Thyroid gland (tissue), 4 donors: Measurements from ENCODE around the gene SMKR1. TPM values are rescaled to one million over a fixed set of nuclear protein-coding genes. Genes with fewer than 3 reads are reported as not detected.

ENCODE experiments used
- DNase-seq, 2 donors: peaks; one replicate each; pipeline ENCODE4 v3.0.0-alpha.2; 2019
- H3K27ac ChIP-seq, 3 donors: fragments of 200-600 bp; sonication (generic); 1 replicate in 2 of 3; 2 replicates in 1 of 3; pipeline ENCODE4 v1.5.1; 2016 to 2019; ENCODE audit warnings: mild to moderate bottlenecking in 1 of 3, moderate library complexity in 1 of 3
- H3K27me3 ChIP-seq: fragments of 200-600 bp; sonication (generic); one replicate; pipeline ENCODE4 v1.5.1; 2019
- H3K36me3 ChIP-seq, 2 donors: fragments of 200-600 bp; sonication (generic); one replicate each; pipeline ENCODE4 v1.5.1; 2016 to 2019
- H3K4me1 ChIP-seq, 2 donors: fragments of 200-600 bp; sonication (generic); one replicate each; pipeline ENCODE4 v1.5.1; 2017 to 2019
- H3K4me3 ChIP-seq, 3 donors: fragments of 200-600 bp; sonication (generic); replicated peaks in 1 of 3; 1 replicate in 2 of 3; 2 replicates in 1 of 3; pipeline ENCODE4 v1.5.1; 2016; ENCODE audit warnings: mild to moderate bottlenecking in 1 of 3
- H3K9me3 ChIP-seq: fragments of 200-600 bp; sonication (generic); one replicate; pipeline ENCODE4 v1.5.1; 2017
- POLR2A ChIP-seq, 2 donors: fragments of 450-650 bp; IDR thresholded peaks; one replicate each; pipeline ENCODE4 v1.6.1; 2017; ENCODE audit warnings: antibody characterized with exemption in 2 of 2, mild to moderate bottlenecking in 2 of 2, moderate library complexity in 1 of 2
- WGBS, 2 donors: methylation state at CpG; one replicate each; pipeline ENCODE4 v1.1.5; 2017; 5-methylcytosine and 5-hydroxymethylcytosine counted together
- intact Hi-C: fragments of 100-400 bp; cut with DNase I; formaldehyde crosslinking; loops from one replicate; pipeline ENCODE4 v1.15.1; 2023
- total RNA-seq, 4 donors: library from RNA; depleted of rRNA; stranded (reverse); fragments of >200 nt; gene quantifications; one replicate each; pipeline ENCODE4 v1.2.3, GENCODE V29; 2016
- TF ChIP-seq, protein P1 (sequence below), 6 experiments: fragments of 200-600 bp in 3 of 6; fragments of 450-650 bp in 3 of 6; sonication (generic) in 3 of 6; IDR thresholded peaks; one replicate each; pipeline ENCODE4 v1.5.1; 2016 to 2019; ENCODE audit warnings: antibody characterized with exemption in 6 of 6, mild to moderate bottlenecking in 2 of 6, inconsistent platforms in 1 of 6, moderate library complexity in 1 of 6

SMKR1 gene
- total RNA-seq, 4 donors from 2014 or later: 0.56 to 2.7 (median 1.1) TPM

DNA sequence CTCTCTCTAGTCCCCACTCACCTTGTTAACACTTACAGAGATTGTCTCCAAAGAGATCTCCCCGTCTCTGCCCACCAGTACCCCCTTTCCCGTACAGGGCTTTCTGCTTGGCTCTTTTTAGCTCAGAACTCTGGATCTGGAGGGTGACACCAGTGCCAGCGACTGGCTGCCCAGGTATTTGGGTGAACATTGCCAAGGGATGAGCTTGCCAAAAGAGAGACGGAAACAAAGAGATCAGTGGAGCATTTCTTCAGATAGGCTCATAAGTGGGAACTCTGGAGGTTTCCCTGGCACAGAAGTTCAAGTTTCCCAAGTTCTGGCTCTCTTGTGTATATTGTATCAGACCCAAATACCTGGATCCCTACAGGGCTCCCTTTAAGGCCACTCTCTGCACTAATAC is 38.1 kb upstream of the SMKR1 start:
- peaks cover 7 to 8% of the 10 kb centered on the region in 2 donors for H3K4me1 ChIP-seq
- H3K9me3 ChIP-seq: no peaks in the 10 kb centered on the region
- H3K27ac ChIP-seq: no peak overlapping the region
- DNase-seq: peak; percentile 15 to 28
- TF ChIP-seq, protein P1, sequence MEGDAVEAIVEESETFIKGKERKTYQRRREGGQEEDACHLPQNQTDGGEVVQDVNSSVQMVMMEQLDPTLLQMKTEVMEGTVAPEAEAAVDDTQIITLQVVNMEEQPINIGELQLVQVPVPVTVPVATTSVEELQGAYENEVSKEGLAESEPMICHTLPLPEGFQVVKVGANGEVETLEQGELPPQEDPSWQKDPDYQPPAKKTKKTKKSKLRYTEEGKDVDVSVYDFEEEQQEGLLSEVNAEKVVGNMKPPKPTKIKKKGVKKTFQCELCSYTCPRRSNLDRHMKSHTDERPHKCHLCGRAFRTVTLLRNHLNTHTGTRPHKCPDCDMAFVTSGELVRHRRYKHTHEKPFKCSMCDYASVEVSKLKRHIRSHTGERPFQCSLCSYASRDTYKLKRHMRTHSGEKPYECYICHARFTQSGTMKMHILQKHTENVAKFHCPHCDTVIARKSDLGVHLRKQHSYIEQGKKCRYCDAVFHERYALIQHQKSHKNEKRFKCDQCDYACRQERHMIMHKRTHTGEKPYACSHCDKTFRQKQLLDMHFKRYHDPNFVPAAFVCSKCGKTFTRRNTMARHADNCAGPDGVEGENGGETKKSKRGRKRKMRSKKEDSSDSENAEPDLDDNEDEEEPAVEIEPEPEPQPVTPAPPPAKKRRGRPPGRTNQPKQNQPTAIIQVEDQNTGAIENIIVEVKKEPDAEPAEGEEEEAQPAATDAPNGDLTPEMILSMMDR (IDR thresholded peaks at IDR 0.05): no peak
- no peak for TF ChIP-seq POLR2A (IDR thresholded peaks at IDR 0.05)
- no peaks in the 10 kb centered on the region for H3K27me3 ChIP-seq
- WGBS, 2 donors: 62 to 63% methylated on average over 4 of the region's 4 CpGs
- no peak overlapping the region for H3K4me3 ChIP-seq
- no peaks in the 10 kb centered on the region for H3K36me3 ChIP-seq
- intact Hi-C loops: loop anchor here (10.0 kb wide), 1 partner anchor 109 kb away; no protein-coding TSS in a partner anchor

DNA sequence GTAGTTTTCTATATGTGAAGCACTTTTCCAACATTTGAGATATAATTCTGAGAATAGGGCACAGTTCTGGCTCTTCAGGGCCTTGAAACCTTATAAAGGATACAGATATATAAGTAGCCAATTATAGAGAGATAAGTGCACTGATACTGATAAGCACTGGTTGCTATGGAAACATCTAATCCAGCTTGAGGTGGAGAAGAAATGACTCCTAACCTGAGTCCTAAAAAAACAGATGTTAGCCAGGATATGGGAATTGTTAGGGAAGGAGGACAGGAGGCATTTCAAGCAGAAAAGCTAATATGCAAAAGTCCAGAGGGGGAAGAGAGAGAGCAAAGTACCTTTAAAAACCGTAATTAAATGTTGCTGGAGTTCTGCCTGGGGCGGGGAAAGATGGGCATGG is 37.3 kb upstream of the SMKR1 start:
- Histone ChIP-seq H3K4me3 (no peak overlapping the region), H3K36me3 (no peaks in the 10 kb centered on the region), H3K4me1 (peaks cover 8% of the 10 kb centered on the region in 2 donors), H3K9me3 (no peaks in the 10 kb centered on the region), H3K27me3 (no peaks in the 10 kb centered on the region), H3K27ac (no peak overlapping the region)
- intact Hi-C loops: loop anchor here (10.0 kb wide), 1 partner anchor 110 kb away; no protein-coding TSS in a partner anchor
- DNase-seq: no peak
- WGBS, 2 donors: 74 to 79% methylated on average over 2 of the region's 2 CpGs
- TF ChIP-seq, protein P1 (IDR thresholded peaks at IDR 0.05): no peak
- no peak for TF ChIP-seq POLR2A (IDR thresholded peaks at IDR 0.05)

DNA sequence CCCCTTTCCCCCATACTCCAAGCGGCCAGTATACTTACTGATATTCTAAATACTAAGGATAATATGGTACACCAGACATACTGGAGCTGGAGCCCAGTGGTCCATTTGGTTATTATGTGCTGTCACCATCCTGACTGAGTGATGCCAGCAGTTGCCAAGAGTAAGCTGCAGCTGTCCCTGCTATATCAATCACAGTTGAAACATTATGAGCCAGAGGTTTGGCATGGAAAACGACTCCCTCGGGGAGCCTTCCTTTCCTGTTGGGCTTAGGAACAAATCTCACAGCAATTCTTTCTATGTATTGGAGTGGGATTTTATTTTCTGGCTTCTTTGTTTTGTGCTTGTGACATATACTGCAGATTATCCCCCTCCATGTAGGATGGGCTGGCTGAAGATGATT is 35.5 kb upstream of the SMKR1 start:
- WGBS, 2 donors: 85 to 89% methylated on average over 3 of the region's 3 CpGs
- H3K36me3 ChIP-seq: no peaks in the 10 kb centered on the region
- TF ChIP-seq, protein P1 (IDR thresholded peaks at IDR 0.05): no peak
- TF ChIP-seq POLR2A (IDR thresholded peaks at IDR 0.05): no peak
- no peak overlapping the region for H3K27ac ChIP-seq
- intact Hi-C loops: loop anchor here (10.0 kb wide), 1 partner anchor 112 kb away; no protein-coding TSS in a partner anchor
- no peak overlapping the region for H3K4me3 ChIP-seq
- DNase-seq: no peak
- H3K4me1 ChIP-seq: peaks cover 8% of the 10 kb centered on the region in 2 donors
- H3K9me3 ChIP-seq: no peaks in the 10 kb centered on the region
- no peaks in the 10 kb centered on the region for H3K27me3 ChIP-seq

DNA sequence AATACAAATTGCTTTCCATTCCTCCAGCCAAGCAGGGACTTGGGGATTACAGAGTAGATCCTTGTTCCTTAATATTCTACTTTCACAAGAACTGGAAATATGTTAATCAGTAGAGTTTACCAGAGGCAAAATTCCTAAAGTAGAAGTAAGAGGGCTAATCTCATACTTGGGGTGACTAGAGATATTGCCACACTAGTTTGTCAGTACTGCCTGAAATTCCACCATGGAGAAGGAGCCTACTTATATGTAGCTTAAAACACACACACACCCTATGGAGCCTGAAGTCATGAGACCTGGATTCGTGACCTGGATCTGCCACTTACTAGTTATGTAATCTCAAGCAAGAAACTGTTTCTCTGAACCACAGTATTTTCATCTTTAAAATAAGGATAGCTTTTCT is 34.2 kb upstream of the SMKR1 start:
- Histone ChIP-seq H3K27me3 (no peaks in the 10 kb centered on the region), H3K4me1 (peaks cover 8% of the 10 kb centered on the region in 2 donors), H3K9me3 (no peaks in the 10 kb centered on the region), H3K27ac (peak overlapping the region; percentile 52 to 56 (median 54)), H3K4me3 (no peak overlapping the region), H3K36me3 (no peaks in the 10 kb centered on the region)
- 31 to 54% methylated on average over 1 of the region's 1 CpG for WGBS, 2 donors
- peak; percentile 12 to 17 for DNase-seq
- intact Hi-C loops: loop anchor here (10.0 kb wide), 1 partner anchor 113 kb away; no protein-coding TSS in a partner anchor
- TF ChIP-seq POLR2A (IDR thresholded peaks at IDR 0.05): no peak
- TF ChIP-seq, protein P1 (IDR thresholded peaks at IDR 0.05): no peak

DNA sequence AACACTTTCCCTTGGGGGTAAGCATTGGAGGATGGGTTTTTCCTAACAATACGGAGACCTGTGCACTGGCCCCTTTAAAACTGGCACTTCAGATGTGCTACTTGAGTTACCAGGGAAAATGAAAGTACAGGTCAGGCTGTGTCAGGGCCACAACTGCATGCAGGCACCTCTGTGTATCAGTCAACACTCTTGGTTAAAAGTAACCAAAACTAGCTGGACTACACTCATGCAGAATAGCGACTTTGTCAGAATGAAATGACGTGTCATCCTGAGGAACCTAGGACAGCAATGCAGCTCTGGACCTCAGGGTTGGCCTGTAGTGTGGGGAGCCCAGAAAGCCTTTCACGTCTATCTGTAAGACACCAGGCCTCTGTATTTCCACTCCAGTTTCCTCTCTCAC is 33.8 kb upstream of the SMKR1 start:
- 35 to 40% methylated on average over 4 of the region's 4 CpGs for WGBS, 2 donors
- Histone ChIP-seq H3K27ac (peak overlapping the region; percentile 52 to 56 (median 54)), H3K36me3 (no peaks in the 10 kb centered on the region), H3K4me3 (no peak overlapping the region), H3K27me3 (no peaks in the 10 kb centered on the region), H3K4me1 (peaks cover 8% of the 10 kb centered on the region in 2 donors), H3K9me3 (no peaks in the 10 kb centered on the region)
- TF ChIP-seq, protein P1 (IDR thresholded peaks at IDR 0.05): no peak
- peak in 1 of 2 donors; percentile 23 for TF ChIP-seq POLR2A (IDR thresholded peaks at IDR 0.05)
- intact Hi-C loops: loop anchor here (10.0 kb wide), 1 partner anchor 114 kb away; no protein-coding TSS in a partner anchor
- DNase-seq: peak; percentile 53 to 60
